Smooth muscle cell of bladder (primary cell): ENCODE results near the gene LIPH. TPM values are rescaled to one million over a fixed set of nuclear protein-coding genes. Genes with fewer than 3 reads are reported as not detected.

Experiments used
- total RNA-seq: library from RNA; depleted of rRNA; stranded (reverse); fragments of >200 nt; gene quantifications from 2 replicates; pipeline ENCODE4 v1.2.3, GENCODE V29; 2014

LIPH gene
- total RNA-seq = not detected in 2 replicates

GRCh38 chr3:185552358-185552877 is at the start of gene LIPH:
TSS of gene LIPH (minus strand) at chr3:185552588. CDS start at chr3:185552471, 117 bp downstream.

GRCh38 chr3:185585859-185586685 is 33.7 kb upstream of the LIPH start, which contains the start of gene SENP2:
TSS of gene SENP2 (plus strand) at chr3:185586295. CDS start at chr3:185586414, 119 bp downstream.

GRCh38 chr3:185498503-185499396 is 53.6 kb downstream of the LIPH start, which contains the start of gene TMEM41A:
TSS of gene TMEM41A (minus strand) at chr3:185499035. CDS start at chr3:185498961, 74 bp downstream.

Other genes starting within 250 kb of the LIPH start
- 11.9 and 13.6 TPM in 2 replicates for gene MAP3K13, start 189.5 kb downstream of the LIPH start, total RNA-seq
- 5.7 and 6.6 TPM in 2 replicates for gene TMEM41A, start 53.6 kb downstream of the LIPH start, total RNA-seq
- gene SENP2, start 33.7 kb upstream of the LIPH start, total RNA-seq = 26.6 and 35.9 TPM in 2 replicates